GM19468 (cell line): ENCODE data around the gene ATP5PD.

Experiments used
- ATAC-seq: cut with Tn5 transposase; IDR thresholded peaks from one replicate; pipeline ENCODE4 v1.9.1; 2021; ENCODE audit warnings: mild to moderate bottlenecking, moderate library complexity, moderate number of reproducible peaks; ENCODE audit not compliant: unreplicated experiment; ENCODE audit errors: extremely low read depth

The ATP5PD gene

DNA sequence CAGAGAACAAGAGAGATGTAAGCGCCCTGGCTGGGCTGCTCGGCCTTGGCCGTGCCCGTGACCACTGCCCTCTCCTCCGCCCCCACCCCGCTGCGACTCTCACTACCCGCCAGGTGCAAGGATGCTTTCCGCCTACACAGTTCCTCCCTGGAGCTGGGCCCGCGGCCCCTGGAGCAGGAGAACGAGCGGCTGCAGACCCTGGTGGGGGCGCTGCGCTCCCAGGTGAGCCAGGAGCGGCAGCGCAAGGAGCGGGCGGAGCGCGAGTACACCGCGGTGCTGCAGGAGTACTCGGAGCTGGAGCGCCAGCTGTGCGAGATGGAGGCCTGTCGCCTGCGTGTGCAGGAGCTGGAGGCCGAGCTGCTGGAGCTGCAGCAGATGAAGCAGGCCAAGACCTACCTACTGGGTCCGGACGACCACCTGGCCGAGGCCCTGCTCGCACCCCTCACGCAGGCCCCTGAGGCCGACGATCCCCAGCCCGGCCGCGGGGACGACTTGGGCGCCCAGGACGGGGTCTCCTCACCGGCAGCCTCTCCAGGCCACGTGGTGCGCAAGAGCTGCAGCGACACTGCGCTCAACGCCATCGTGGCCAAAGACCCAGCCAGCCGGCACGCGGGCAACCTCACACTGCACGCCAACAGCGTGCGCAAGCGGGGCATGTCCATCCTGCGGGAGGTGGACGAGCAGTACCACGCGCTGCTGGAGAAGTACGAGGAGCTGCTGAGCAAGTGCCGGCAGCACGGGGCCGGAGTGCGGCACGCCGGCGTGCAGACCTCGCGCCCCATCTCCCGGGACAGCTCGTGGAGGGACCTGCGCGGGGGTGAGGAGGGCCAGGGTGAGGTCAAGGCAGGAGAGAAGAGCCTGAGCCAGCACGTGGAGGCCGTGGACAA, 43.5 kb downstream of the ATP5PD start:
- no peak for ATAC-seq

DNA sequence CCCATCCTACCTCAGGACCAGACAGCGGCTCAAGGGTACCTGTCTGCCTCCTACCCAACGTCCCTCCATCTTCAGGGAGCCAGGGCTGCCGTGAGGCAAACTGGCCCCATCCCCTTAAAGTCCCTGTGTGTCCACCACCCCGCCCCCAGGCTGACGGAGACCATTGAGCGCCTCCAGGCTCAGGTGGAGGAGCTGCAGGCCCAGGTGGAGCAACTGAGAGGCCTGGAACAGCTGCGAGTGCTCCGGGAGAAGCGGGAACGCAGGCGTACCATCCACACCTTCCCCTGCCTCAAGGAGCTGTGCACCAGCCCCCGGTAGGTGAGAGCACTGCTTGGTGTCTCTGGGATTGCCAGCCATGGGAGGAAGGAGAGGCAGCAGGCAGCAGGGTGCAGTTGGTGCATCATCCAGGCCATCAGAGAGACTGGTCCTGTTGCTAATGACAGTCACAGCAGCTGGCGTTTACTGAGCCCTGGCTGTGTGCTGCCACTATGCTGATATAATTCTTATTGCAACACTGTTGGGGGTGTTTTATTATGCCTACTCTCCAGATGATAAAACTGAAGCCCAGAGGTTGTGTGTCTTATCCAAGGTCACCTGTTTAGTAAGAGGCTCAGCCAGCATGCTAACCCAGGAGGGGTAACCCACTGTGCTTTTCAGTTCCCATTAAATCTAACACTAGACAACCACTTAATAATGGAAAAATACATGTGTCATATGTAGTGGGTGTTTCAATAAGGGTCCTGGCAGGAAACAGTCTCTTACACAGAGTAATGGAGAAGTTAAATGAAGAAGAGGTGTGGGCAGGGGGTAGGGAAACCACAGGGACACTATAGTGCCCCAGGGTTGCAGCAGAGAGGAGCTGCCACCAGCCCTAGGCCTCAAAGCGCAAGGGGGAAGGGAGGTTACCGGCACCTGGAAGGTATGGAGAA, 44.6 kb downstream of the ATP5PD start:
- no peak for ATAC-seq

DNA sequence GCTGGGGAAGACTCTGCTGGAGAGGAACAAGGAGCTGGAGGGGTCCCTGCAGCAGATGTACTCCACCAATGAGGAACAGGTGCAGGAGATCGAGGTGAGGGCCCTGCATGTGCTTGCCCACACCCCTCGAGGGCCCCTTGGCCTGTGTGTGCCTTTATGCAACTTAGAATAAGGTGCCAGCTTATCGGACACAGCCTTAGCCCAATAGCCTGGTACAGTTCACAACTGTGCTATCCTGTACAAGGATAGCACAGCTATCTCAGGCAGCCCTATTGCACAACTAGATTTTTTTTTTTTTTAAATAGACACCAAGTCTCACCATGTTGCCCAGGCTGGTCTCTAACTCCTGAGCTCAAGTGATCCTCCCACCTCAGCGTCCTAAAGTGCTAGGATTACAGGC, 47.2 kb downstream of the ATP5PD start:
- ATAC-seq = no peak

DNA sequence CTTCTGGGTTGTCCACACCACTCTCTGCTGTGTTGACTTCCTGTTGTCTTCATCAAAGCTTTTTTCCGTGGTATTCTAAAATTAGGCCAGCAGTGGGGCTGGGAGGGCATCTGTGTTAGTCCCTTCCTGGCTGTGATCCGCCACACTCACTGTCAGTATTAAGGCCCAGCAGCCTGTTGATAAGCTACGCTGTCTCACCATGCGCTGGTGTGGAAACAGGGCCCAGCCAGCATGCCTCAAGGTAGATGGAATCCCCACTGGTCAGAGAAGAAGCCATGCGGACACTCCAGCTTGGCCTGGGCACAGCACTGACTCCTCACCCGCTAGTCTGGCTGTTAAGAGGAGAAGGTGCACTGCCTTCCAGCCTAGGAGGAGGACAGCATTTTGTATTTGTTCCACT, 48.0 kb downstream of the ATP5PD start:
- no peak for ATAC-seq

DNA sequence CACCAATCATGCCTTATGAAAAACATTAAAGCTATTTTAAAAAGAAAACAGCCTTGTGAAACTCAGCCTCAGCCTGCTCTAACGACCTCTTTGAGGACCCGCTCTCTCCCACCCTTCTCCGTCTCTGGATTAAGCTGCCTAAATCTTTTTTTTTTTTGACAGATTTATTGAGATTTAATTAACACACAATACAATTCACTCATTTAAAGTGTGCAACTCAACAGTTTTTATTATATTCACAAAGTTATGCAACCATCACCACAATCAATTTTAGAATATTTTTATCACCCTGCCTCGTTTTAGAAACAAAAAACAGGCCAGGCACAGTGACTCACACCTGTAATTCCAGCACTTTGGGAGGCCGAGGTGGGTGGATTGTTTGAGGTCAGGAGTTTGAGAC, 50.9 kb downstream of the ATP5PD start:
- ATAC-seq = no peak

DNA sequence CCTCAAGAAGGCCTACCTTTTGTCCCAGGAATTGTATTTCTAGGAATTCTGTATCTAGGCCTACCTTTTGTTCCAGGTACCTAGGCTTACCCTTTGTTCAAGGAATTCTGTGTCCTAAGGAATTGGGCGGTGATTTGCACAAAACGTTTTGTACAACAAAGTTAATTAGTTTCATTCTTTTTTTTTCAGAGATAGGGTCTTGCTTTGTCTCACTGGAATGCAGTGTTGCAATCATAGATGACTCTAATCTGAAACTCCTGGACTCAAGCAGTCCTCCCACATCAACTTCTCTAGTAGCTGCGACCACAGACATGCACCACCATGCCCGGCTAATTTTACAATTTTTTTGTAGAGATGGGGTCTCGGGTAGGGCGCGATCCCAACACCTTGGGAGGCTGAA, 52.3 kb downstream of the ATP5PD start:
- ATAC-seq = no peak

DNA sequence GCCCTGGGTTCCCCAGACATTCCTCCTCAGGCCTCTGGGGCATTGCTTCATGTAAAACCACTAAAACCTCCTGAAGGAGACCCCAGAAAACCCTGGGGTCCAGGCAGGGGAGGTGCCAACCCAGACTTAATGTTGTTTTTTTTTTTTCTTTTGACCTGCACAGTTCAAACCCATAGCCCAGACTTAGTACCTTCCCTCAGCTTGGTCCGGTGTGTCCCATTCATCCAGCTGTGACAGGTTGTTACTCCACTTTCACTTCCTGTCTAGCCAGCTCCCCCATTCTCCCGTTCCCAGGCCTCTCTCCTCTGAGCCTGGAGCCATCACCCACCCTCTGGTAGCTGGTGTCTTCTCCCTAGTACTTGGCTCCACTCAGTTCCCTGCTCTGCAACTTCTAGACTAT, 54.5 kb downstream of the ATP5PD start:
- ATAC-seq = no peak

DNA sequence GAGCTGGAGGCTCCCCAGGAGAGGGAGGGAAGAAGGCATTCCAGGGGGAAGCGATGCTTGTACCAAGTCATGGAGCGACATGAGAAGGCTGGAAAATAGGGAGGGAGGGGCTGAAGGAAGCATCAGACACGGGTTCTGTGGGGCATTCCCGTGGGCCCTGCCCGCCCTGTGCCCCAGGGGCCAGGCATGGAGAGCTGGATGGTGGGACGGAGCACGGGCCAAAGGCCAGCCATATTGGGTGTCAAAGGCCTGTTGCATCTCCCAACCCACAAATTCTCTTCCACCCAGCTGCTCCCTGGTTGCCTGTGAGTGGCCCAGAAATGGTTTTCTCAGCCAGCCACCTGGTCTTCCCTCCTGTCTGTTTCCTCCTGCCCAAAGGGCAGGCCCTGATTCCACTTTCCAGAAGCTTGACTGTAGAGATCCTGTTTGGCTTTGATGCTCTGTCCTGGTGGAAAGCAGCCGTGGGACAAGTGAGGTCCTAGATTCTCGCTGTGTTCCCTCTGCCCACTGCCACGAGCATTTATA, 56.1 kb downstream of the ATP5PD start:
- ATAC-seq = no peak
